Measurements from ENCODE around the gene GPR162. TPM values are rescaled to one million over a fixed set of nuclear protein-coding genes. Genes with fewer than 3 reads are reported as not detected.
"Not testable (repeated sequence)": the region's sequence is repeated elsewhere in the genome, so short reads cannot be mapped to it uniquely, and the experiment has no call there.

GPR162 gene
- total and polyA plus RNA-seq, 4 donors = 0.59 to 2.4 (median 1.7) TPM

DNA sequence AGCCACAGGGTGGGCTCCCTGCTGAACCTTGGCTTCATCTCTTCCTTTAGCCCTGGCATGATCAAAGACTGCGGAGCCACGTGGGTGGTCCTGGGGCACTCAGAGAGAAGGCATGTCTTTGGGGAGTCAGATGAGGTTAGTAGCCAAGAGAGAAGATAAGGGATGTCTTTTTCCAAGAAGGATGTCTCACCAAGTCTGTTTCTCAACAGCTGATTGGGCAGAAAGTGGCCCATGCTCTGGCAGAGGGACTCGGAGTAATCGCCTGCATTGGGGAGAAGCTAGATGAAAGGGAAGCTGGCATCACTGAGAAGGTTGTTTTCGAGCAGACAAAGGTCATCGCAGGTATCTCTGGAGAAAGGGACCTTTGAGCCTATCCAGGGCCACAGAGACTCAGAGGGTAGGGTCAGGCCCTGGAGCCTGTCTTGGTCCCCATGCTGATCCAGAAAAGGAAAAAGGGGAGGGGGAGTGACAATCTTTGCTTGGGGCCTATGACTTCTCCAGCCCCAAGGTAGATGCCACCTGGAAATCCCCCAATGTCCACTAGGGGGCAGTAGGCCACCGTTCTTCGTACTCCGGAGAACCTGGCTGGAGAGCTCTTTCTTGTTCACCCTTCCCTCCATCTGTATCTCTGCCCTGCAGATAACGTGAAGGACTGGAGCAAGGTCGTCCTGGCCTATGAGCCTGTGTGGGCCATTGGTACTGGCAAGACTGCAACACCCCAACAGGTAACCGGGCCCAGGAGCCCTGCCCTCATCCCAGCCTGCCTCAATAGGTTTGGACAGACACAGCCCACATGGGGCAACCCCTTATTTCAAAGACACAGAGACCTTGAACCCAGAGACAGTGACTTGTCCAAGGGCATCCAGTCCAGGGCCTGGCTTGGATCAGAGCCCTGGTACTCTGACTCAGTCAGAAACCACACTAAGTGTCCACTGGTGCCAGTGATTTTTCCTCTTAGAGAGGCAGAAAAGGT, 47.7 kb downstream of the GPR162 start:
- H3K4me1 ChIP-seq (ENCODE audit: control insufficient read depth in 4 of 4, insufficient read depth in 4 of 4, low read length in 3 of 4) = peaks cover 3 to 54% (median 43%) of the 10 kb centered on the region in 4 donors
- no peaks in the 10 kb centered on the region for H3K27me3 ChIP-seq (ENCODE audit: control insufficient read depth in 4 of 4, insufficient read depth in 4 of 4, low read length in 3 of 4)
- peak overlapping the region in 1 of 2 donors; percentile 81 for H3K9ac ChIP-seq (ENCODE audit: low read depth in 1 of 2, low read length in 2 of 2)
- H3K36me3 ChIP-seq (ENCODE audit: control insufficient read depth in 4 of 4, insufficient read depth in 3 of 4, low read depth in 1 of 4, low read length in 3 of 4) = peaks cover 4 to 25% (median 11%) of the 10 kb centered on the region in 4 donors
- peak overlapping the region in 2 of 3 donors; percentile 91 to 95 for H3K4me3 ChIP-seq (ENCODE audit: low read depth in 1 of 3, low read length in 3 of 3)
- WGBS = 23% methylated on average over 12 of the region's 12 CpGs
- no peak for TF ChIP-seq JUND (IDR thresholded peaks at IDR 0.05)
- TF ChIP-seq RAD21 (IDR thresholded peaks at IDR 0.05) = peak; percentile 82 to 86
- TF ChIP-seq, protein P1, sequence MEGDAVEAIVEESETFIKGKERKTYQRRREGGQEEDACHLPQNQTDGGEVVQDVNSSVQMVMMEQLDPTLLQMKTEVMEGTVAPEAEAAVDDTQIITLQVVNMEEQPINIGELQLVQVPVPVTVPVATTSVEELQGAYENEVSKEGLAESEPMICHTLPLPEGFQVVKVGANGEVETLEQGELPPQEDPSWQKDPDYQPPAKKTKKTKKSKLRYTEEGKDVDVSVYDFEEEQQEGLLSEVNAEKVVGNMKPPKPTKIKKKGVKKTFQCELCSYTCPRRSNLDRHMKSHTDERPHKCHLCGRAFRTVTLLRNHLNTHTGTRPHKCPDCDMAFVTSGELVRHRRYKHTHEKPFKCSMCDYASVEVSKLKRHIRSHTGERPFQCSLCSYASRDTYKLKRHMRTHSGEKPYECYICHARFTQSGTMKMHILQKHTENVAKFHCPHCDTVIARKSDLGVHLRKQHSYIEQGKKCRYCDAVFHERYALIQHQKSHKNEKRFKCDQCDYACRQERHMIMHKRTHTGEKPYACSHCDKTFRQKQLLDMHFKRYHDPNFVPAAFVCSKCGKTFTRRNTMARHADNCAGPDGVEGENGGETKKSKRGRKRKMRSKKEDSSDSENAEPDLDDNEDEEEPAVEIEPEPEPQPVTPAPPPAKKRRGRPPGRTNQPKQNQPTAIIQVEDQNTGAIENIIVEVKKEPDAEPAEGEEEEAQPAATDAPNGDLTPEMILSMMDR (IDR thresholded peaks at IDR 0.05; ENCODE audit: low read depth, low read length, missing input control) = peak; percentile 81
- no peak for TF ChIP-seq HNF4G (IDR thresholded peaks at IDR 0.05)
- TF ChIP-seq FOXA1 (IDR thresholded peaks at IDR 0.05) = no peak
- no peak for TF ChIP-seq HNF4A (conservative IDR thresholded peaks at IDR 0.05)
- TF ChIP-seq, protein P2, sequence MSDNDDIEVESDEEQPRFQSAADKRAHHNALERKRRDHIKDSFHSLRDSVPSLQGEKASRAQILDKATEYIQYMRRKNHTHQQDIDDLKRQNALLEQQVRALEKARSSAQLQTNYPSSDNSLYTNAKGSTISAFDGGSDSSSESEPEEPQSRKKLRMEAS (IDR thresholded peaks at IDR 0.05) = no peak
- no peak for TF ChIP-seq RXRA (IDR thresholded peaks at IDR 0.05)
- TF ChIP-seq NR2F2 (IDR thresholded peaks at IDR 0.05) = no peak
- TF ChIP-seq GABPA (IDR thresholded peaks at IDR 0.05 in 1 of 2, conservative IDR thresholded peaks at IDR 0.05 in 1 of 2) = no peak
- no peak for TF ChIP-seq YY1 (IDR thresholded peaks at IDR 0.05)
- DNase-seq (ENCODE audit: low spot score) = peak; percentile 89
- peak overlapping the region in 1 of 2 donors; percentile 99 for H3K27ac ChIP-seq (ENCODE audit: low read depth in 1 of 2, low read length in 2 of 2)
- H3K9me3 ChIP-seq (ENCODE audit: control insufficient read depth in 4 of 4, low read length in 3 of 4) = no peaks in the 10 kb centered on the region

DNA sequence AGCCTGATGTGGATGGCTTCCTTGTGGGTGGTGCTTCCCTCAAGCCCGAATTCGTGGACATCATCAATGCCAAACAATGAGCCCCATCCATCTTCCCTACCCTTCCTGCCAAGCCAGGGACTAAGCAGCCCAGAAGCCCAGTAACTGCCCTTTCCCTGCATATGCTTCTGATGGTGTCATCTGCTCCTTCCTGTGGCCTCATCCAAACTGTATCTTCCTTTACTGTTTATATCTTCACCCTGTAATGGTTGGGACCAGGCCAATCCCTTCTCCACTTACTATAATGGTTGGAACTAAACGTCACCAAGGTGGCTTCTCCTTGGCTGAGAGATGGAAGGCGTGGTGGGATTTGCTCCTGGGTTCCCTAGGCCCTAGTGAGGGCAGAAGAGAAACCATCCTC, 48.7 kb downstream of the GPR162 start:
- not testable (repeated sequence) for H3K4me3 ChIP-seq (ENCODE audit: low read depth in 1 of 3, low read length in 3 of 3); H3K27me3 ChIP-seq (ENCODE audit: control insufficient read depth in 4 of 4, insufficient read depth in 4 of 4, low read length in 3 of 4); H3K9me3 ChIP-seq (ENCODE audit: control insufficient read depth in 4 of 4, low read length in 3 of 4); DNase-seq (ENCODE audit: low spot score); H3K27ac ChIP-seq (ENCODE audit: low read depth in 1 of 2, low read length in 2 of 2); H3K9ac ChIP-seq (ENCODE audit: low read depth in 1 of 2, low read length in 2 of 2)
- Histone ChIP-seq H3K36me3 (ENCODE audit: control insufficient read depth in 4 of 4, insufficient read depth in 3 of 4, low read depth in 1 of 4, low read length in 3 of 4) (peaks cover 4 to 18% (median 9%) of the 10 kb centered on the region in 4 donors), H3K4me1 (ENCODE audit: control insufficient read depth in 4 of 4, insufficient read depth in 4 of 4, low read length in 3 of 4) (peaks cover 3 to 54% (median 43%) of the 10 kb centered on the region in 4 donors)
- WGBS = 53% methylated on average over 4 of the region's 4 CpGs

DNA sequence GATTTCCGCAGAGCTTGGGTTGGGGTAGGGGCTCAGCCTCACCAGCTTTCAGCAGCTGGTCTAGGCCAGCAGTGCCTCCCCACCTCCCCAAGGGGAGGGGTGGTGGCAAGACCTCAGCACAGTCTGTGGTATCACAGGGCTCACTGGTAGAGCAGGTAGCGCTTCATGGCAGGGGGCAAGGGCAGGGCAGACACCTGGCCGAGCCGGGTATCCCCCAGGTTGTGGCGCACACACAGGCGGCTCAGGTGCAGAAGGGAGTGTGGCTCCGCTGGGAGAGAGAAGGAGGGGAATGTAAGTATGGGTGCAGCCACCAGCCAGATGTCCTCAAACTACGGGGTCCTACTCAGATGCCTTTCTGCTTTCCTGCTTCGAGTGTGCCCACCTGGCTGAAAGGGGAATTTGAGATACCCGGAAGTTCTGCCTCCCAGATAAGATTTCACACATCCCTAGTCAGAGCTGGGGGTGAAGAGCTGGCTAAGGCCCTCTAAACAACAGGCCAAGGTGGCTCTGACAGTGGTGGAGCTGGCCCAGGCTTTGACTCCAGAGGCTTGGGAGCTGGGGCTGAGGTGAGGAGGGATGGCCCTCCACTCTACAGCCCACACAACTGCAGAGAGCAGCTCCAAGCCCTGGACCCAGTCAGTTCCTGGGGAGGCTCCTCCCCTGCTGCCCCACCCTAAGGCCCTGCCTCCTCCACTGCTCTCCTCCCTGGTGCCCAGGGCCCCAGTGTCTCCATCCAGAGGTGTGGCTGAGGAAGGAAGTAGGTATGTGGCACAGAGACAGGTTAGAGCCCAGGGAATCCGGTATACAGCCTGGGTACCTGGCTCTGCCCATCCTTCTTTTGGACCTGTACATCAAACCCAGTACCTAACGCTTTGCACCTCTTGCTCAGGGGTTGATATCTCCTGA, 49.7 kb downstream of the GPR162 start:
- H3K9ac ChIP-seq (ENCODE audit: low read depth in 1 of 2, low read length in 2 of 2) = peak overlapping the region in 1 of 2 donors; percentile 6
- H3K4me3 ChIP-seq (ENCODE audit: low read depth in 1 of 3, low read length in 3 of 3) = no peak overlapping the region
- no peaks in the 10 kb centered on the region for H3K9me3 ChIP-seq (ENCODE audit: control insufficient read depth in 4 of 4, low read length in 3 of 4)
- peaks cover 4 to 12% (median 7%) of the 10 kb centered on the region in 4 donors for H3K36me3 ChIP-seq (ENCODE audit: control insufficient read depth in 4 of 4, insufficient read depth in 3 of 4, low read depth in 1 of 4, low read length in 3 of 4)
- DNase-seq (ENCODE audit: low spot score) = peak; percentile 58
- H3K27ac ChIP-seq (ENCODE audit: low read depth in 1 of 2, low read length in 2 of 2) = no peak overlapping the region
- WGBS = 77% methylated on average over 12 of the region's 12 CpGs
- no peaks in the 10 kb centered on the region for H3K27me3 ChIP-seq (ENCODE audit: control insufficient read depth in 4 of 4, insufficient read depth in 4 of 4, low read length in 3 of 4)
- H3K4me1 ChIP-seq (ENCODE audit: control insufficient read depth in 4 of 4, insufficient read depth in 4 of 4, low read length in 3 of 4) = peaks cover 3 to 54% (median 42%) of the 10 kb centered on the region in 4 donors
- TF ChIP-seq HNF4A (conservative IDR thresholded peaks at IDR 0.05) (no peak), GABPA (IDR thresholded peaks at IDR 0.05 in 1 of 2, conservative IDR thresholded peaks at IDR 0.05 in 1 of 2) (no peak), FOXA2 (IDR thresholded peaks at IDR 0.05) (no peak), FOXA1 (IDR thresholded peaks at IDR 0.05) (no peak), JUND (IDR thresholded peaks at IDR 0.05) (no peak), YY1 (IDR thresholded peaks at IDR 0.05) (no peak), TAF1 (conservative IDR thresholded peaks at IDR 0.05) (no peak), EGR1 (IDR thresholded peaks at IDR 0.05; ENCODE audit: low read depth in 2 of 2) (no peak)
- TF ChIP-seq, protein P3, sequence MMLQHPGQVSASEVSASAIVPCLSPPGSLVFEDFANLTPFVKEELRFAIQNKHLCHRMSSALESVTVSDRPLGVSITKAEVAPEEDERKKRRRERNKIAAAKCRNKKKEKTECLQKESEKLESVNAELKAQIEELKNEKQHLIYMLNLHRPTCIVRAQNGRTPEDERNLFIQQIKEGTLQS (IDR thresholded peaks at IDR 0.05) = no peak
- TF ChIP-seq, protein P2 (IDR thresholded peaks at IDR 0.05) = no peak
- TF ChIP-seq, protein P4, sequence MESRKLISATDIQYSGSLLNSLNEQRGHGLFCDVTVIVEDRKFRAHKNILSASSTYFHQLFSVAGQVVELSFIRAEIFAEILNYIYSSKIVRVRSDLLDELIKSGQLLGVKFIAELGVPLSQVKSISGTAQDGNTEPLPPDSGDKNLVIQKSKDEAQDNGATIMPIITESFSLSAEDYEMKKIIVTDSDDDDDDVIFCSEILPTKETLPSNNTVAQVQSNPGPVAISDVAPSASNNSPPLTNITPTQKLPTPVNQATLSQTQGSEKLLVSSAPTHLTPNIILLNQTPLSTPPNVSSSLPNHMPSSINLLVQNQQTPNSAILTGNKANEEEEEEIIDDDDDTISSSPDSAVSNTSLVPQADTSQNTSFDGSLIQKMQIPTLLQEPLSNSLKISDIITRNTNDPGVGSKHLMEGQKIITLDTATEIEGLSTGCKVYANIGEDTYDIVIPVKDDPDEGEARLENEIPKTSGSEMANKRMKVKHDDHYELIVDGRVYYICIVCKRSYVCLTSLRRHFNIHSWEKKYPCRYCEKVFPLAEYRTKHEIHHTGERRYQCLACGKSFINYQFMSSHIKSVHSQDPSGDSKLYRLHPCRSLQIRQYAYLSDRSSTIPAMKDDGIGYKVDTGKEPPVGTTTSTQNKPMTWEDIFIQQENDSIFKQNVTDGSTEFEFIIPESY (IDR thresholded peaks at IDR 0.05) = no peak
